ENCODE data around the gene RIGI.
"Not testable (repeated sequence)": the region's sequence is repeated elsewhere in the genome, so short reads cannot be mapped to it uniquely, and the experiment has no call there.

RIGI gene

GRCh38 chr9:32526707-32527048, 682 bp upstream of the RIGI start:
- ATAC-seq (no peak), DNase-seq (no peak)

GRCh38 chr9:32525709-32526030, 326 bp downstream of the RIGI start:
- no peak for ATAC-seq
- DNase-seq, result no peak

- ATAC-seq (peak; percentile 53), DNase-seq (peak; percentile 14)
These were observed 896 bp downstream of the RIGI start for GRCh38 chr9:32524892-32525708.

- DNase-seq, ATAC-seq: not testable (repeated sequence)
These were observed 1.5 kb downstream of the RIGI start for GRCh38 chr9:32524558-32524891.

- ATAC-seq, result no peak
- no peak for DNase-seq
These were observed 2.1 kb downstream of the RIGI start for GRCh38 chr9:32523910-32524309.

- DNase-seq (no peak), ATAC-seq (no peak)
These were observed 7.7 kb downstream of the RIGI start for GRCh38 chr9:32518276-32518675.

- DNase-seq, result no peak
- no peak for ATAC-seq
These were observed 9.8 kb downstream of the RIGI start for GRCh38 chr9:32516241-32516640.

GRCh38 chr9:32508728-32509127, 17.3 kb downstream of the RIGI start:
- ATAC-seq, result no peak

GRCh38 chr9:32503008-32503407, 23.0 kb downstream of the RIGI start:
- ATAC-seq (no peak), DNase-seq (no peak)

More at GRCh38 chr9:32508728-32509127, 17.3 kb downstream of the RIGI start:
- no peak for DNase-seq

- no peak for DNase-seq
- no peak for ATAC-seq
These were observed 23.5 kb downstream of the RIGI start for GRCh38 chr9:32502464-32502863.

GRCh38 chr9:32501868-32502267, 24.1 kb downstream of the RIGI start:
- no peak for DNase-seq
- no peak for ATAC-seq

- ATAC-seq (no peak), DNase-seq (no peak)
These were observed 25.2 kb downstream of the RIGI start for GRCh38 chr9:32500768-32501167.

GRCh38 chr9:32497921-32498320, 28.1 kb downstream of the RIGI start:
- no peak for ATAC-seq

GRCh38 chr9:32490601-32491000, 35.4 kb downstream of the RIGI start:
- ATAC-seq, result no peak

More at GRCh38 chr9:32497921-32498320, 28.1 kb downstream of the RIGI start:
- DNase-seq, result no peak

GRCh38 chr9:32487981-32488380, 38.0 kb downstream of the RIGI start:
- DNase-seq, result no peak
- no peak for ATAC-seq

More at GRCh38 chr9:32490601-32491000, 35.4 kb downstream of the RIGI start:
- no peak for DNase-seq

GRCh38 chr9:32486839-32487562, 39.0 kb downstream of the RIGI start:
- DNase-seq, result no peak
- ATAC-seq, result no peak

- no peak for DNase-seq
- no peak for ATAC-seq
These were observed 42.7 kb downstream of the RIGI start for GRCh38 chr9:32483343-32483742.

Data from stimulated activated naive CD8-positive, alpha-beta T cell treated with anti-CD3 and anti-CD28 coated beads, Interleukin-15, Interleukin-2, amounts not matched to agents 100 U/mL and 50 U/mL, for 24 hours (primary cell).